ENCODE results near the gene COL23A1.

COL23A1 gene

DNA sequence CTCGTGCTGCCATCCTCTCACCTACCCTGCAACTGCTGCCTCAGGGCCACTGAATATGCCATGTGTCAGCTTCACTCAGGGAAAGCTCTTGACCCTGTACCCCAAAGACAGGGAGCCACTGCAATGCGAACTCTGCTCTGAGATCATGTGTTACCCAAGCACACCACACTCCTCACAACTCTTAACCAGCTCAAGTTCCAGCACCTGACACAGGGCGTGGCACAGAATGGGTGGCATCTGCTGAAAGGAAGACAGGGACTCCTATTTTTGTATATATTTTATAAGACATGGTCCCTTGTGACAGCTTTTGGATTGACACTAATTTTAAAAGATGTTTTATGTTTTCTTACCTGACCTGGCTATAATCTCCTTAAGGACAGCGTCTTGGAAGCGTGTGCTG is 368.3 kb downstream of the COL23A1 start:
- Histone ChIP-seq H4K20me1 (ENCODE audit: insufficient read depth, low read length) (no peaks in the 10 kb centered on the region), H3K27ac (ENCODE audit: low read length) (no peak overlapping the region), H3K4me3 (ENCODE audit: low read length) (no peak overlapping the region), H3K79me2 (ENCODE audit: low read length) (no peaks in the 10 kb centered on the region), H3K27me3 (replicated peaks; ENCODE audit: insufficient read depth, low read length) (no peaks in the 10 kb centered on the region), H3K9ac (ENCODE audit: low read length) (no peak overlapping the region), H3K4me2 (ENCODE audit: low read depth, low read length) (no peak overlapping the region), H3K9me3 (replicated peaks; ENCODE audit: insufficient read depth, low read length) (no peaks in the 10 kb centered on the region), H3K4me1 (ENCODE audit: low read length) (no peaks in the 10 kb centered on the region), H3F3A (ENCODE audit: insufficient read depth, low read length) (peaks cover 10% of the 10 kb centered on the region; the same call in 1 of the 2 replicates), H3K36me3 (replicated peaks; ENCODE audit: insufficient read depth, low read length) (no peaks in the 10 kb centered on the region), H2AFZ (ENCODE audit: low read length) (no peak overlapping the region), H3K9me2 (replicated peaks; ENCODE audit: insufficient read depth, low read length) (no peaks in the 10 kb centered on the region)
- no peak for DNase-seq
- no peak for TF ChIP-seq EZH2 (optimal IDR thresholded peaks at IDR 0.05; ENCODE audit: low read depth, low read length)
- TF ChIP-seq, protein P1, sequence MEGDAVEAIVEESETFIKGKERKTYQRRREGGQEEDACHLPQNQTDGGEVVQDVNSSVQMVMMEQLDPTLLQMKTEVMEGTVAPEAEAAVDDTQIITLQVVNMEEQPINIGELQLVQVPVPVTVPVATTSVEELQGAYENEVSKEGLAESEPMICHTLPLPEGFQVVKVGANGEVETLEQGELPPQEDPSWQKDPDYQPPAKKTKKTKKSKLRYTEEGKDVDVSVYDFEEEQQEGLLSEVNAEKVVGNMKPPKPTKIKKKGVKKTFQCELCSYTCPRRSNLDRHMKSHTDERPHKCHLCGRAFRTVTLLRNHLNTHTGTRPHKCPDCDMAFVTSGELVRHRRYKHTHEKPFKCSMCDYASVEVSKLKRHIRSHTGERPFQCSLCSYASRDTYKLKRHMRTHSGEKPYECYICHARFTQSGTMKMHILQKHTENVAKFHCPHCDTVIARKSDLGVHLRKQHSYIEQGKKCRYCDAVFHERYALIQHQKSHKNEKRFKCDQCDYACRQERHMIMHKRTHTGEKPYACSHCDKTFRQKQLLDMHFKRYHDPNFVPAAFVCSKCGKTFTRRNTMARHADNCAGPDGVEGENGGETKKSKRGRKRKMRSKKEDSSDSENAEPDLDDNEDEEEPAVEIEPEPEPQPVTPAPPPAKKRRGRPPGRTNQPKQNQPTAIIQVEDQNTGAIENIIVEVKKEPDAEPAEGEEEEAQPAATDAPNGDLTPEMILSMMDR (IDR thresholded peaks at IDR 0.05; ENCODE audit: low read length) = no peak
- TF ChIP-seq EZH2phosphoT487 (IDR thresholded peaks at IDR 0.05; ENCODE audit: low read length) = no peak

DNA sequence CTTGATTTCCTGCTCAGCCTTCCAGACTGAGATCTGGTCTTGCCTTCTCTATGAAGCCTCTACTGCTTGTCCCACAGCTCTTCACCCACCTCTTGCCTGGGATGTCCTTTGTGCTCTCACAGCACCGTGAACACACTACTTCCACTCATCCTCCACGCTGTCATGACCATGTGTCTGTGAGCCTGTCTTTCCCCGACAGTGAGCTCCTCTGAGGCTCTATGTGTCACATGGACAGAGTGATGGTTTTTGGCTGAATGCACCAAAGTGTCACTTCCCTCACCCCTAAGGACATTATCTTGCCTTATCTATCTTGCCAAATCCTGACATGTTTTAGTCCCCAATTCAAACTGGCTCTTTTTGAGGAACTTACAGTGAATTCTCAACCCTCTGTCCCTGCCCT is 368.9 kb downstream of the COL23A1 start:
- H3F3A ChIP-seq (ENCODE audit: insufficient read depth, low read length) = peaks cover 12% of the 10 kb centered on the region; the same call in 1 of the 2 replicates
- H3K27me3 ChIP-seq (replicated peaks; ENCODE audit: insufficient read depth, low read length) = no peaks in the 10 kb centered on the region
- TF ChIP-seq, protein P1 (IDR thresholded peaks at IDR 0.05; ENCODE audit: low read length) = no peak
- TF ChIP-seq EZH2 (optimal IDR thresholded peaks at IDR 0.05; ENCODE audit: low read depth, low read length) (no peak), EZH2phosphoT487 (IDR thresholded peaks at IDR 0.05; ENCODE audit: low read length) (no peak)
- DNase-seq = no peak
- no peaks in the 10 kb centered on the region for H3K9me3 ChIP-seq (replicated peaks; ENCODE audit: insufficient read depth, low read length)
- H3K4me2 ChIP-seq (ENCODE audit: low read depth, low read length) = no peak overlapping the region
- no peak overlapping the region for H3K27ac ChIP-seq (ENCODE audit: low read length)
- no peak overlapping the region for H3K4me3 ChIP-seq (ENCODE audit: low read length)
- H4K20me1 ChIP-seq (ENCODE audit: insufficient read depth, low read length) = no peaks in the 10 kb centered on the region
- no peaks in the 10 kb centered on the region for H3K4me1 ChIP-seq (ENCODE audit: low read length)
- no peaks in the 10 kb centered on the region; the same call in 1 of the 2 replicates for H3K36me3 ChIP-seq (replicated peaks; ENCODE audit: insufficient read depth, low read length)
- no peak overlapping the region for H2AFZ ChIP-seq (ENCODE audit: low read length)
- no peaks in the 10 kb centered on the region for H3K9me2 ChIP-seq (replicated peaks; ENCODE audit: insufficient read depth, low read length)
- no peak overlapping the region for H3K9ac ChIP-seq (ENCODE audit: low read length)
- H3K79me2 ChIP-seq (ENCODE audit: low read length) = no peaks in the 10 kb centered on the region

DNA sequence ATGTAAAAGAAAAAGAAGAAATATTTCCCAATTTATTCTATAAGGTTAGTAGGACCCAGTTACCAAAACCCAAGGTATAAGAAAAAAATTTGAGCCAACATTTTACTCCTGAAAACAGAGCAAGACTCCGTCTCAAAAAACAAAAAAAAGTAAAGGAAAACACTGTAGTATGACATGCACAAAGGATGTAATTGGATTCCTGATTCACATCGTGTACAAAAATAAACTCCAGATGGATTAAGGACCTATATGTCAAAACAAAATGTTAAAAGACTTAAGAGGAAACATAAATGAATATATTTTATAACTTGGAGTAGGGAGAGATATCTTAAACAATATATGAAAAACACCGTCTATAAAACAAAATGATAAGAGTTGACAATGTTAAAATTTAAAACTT is 371.4 kb downstream of the COL23A1 start:
- Histone ChIP-seq H3K4me1 (ENCODE audit: low read length) (no peaks in the 10 kb centered on the region), H2AFZ (ENCODE audit: low read length) (no peak overlapping the region)

More for the DNA sequence above, 371.4 kb downstream of the COL23A1 start:
- 0 out of 2 replicates have a peak, but pooled peaks cover 4% of the 10 kb centered on the region for H3K79me2 ChIP-seq (ENCODE audit: low read length)
- no peak overlapping the region for H3K27ac ChIP-seq (ENCODE audit: low read length)
- no peaks in the 10 kb centered on the region; the same call in 1 of the 2 replicates for H3K36me3 ChIP-seq (replicated peaks; ENCODE audit: insufficient read depth, low read length)
- no peaks in the 10 kb centered on the region for H4K20me1 ChIP-seq (ENCODE audit: insufficient read depth, low read length)
- H3K4me3 ChIP-seq (ENCODE audit: low read length) = no peak overlapping the region
- no peaks in the 10 kb centered on the region for H3K9me3 ChIP-seq (replicated peaks; ENCODE audit: insufficient read depth, low read length)
- no peak overlapping the region for H3K4me2 ChIP-seq (ENCODE audit: low read depth, low read length)
- no peaks in the 10 kb centered on the region for H3K9me2 ChIP-seq (replicated peaks; ENCODE audit: insufficient read depth, low read length)
- H3K27me3 ChIP-seq (replicated peaks; ENCODE audit: insufficient read depth, low read length) = no peaks in the 10 kb centered on the region
- peaks cover 14% of the 10 kb centered on the region; the same call in 1 of the 2 replicates for H3F3A ChIP-seq (ENCODE audit: insufficient read depth, low read length)
- TF ChIP-seq EZH2phosphoT487 (IDR thresholded peaks at IDR 0.05; ENCODE audit: low read length) (no peak), EZH2 (optimal IDR thresholded peaks at IDR 0.05; ENCODE audit: low read depth, low read length) (no peak)
- TF ChIP-seq, protein P1 (IDR thresholded peaks at IDR 0.05; ENCODE audit: low read length) = no peak
- DNase-seq = no peak
- no peak overlapping the region for H3K9ac ChIP-seq (ENCODE audit: low read length)

Measured in MM.1S (cell line).